Embryonic facial prominence (tissue), 1 donor: ENCODE results near the gene STK32B.
"Not testable (repeated sequence)": the region's sequence is repeated elsewhere in the genome, so short reads cannot be mapped to it uniquely, and the experiment has no call there.

Experiments used
- DNase-seq: peaks from one replicate; pipeline ENCODE4 v3.0.0-alpha.2; 2016; ENCODE audit errors: extremely low spot score

The STK32B gene

DNA sequence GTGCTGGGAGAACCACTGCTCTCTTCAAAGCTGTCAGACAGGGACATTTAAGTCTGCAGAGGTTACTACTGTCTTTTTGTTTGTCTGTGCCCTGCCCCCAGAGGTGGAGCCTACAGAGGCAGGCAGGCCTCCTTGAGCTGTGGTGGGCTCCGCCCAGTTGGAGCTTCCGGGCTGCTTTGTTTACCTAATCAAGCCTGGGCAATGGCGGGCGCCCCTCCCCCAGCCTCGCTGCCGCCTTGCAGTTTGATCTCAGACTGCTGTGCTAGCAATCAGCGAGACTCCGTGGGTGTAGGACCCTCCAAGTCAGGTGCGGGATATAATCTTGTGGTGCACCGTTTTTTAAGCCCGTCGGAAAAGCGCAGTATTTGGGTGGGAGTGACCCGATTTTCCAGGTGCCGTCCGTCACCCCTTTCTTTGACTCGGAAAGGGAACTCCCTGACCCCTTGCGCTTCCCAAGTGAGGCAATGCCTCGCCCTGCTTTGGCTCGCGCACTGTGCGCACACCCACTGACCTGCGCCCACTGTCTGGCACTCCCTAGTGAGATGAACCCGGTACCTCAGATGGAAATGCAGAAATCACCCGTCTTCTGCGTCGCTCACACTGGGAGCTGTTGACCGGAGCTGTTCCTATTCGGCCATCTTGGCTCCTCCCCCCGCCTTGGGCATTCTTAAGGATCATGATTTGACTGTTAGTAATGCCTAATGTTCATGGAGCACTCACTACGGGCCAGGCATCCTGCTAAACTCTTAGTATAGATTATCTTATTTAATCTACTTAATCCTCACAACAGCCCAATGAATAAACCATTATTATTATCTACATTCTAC, 392.9 kb downstream of the STK32B start:
- DNase-seq, result not testable (repeated sequence)

DNA sequence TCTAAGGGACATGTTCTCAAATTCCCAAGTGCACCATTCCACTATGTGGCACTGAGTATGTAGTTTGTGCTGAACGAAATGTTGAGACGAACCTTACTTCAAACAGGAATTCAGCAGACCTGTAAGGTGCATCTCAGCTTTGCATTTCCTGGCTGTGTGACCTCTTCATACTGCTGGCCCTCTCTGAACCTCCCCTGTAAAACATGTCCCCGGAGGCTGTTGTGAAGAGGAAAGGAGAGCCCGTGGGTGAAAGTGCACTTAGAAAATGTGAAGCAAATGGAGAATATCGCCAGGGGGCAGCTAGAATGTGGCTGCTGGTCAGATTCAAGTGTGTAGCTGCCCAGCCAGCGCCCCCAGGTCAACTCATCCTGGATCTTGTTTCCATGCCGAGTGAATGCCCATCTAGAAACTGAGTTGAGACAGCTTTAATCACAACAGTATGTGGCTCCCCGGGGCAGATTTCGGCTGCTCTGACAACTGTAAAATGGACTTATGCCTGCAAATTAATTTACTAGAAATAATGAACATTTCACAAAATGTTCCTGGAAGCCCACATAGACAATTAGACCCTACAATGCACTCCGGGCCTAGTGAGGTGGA, 393.7 kb downstream of the STK32B start:
- no peak for DNase-seq

DNA sequence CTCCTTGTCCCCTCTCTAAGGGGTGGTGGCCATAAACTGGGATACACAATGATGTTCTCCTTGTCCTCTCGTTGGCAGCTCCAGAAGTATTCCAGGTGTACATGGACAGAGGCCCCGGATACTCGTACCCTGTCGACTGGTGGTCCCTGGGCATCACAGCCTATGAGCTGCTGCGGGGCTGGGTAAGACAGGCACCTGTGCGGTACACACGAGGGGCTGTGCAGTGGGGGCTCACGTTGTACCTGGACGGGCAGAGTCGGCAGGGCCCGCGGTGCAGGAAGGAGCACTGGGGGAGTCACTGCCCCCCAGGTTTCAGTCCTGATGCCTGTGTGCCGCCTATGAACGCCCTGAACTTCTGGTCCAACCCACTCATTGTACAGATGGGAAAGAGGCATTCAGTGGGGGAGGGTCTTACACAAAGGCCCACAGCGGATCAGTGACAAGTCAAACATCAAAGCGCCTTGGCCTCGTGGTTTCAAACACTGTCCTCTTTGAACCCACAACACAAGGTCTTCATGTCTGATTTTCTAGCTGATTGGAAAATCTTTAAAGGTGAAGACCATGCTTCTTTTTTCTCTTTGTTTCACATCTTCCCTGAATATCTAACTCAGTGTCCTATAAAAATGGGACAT, 395.4 kb downstream of the STK32B start:
- no peak for DNase-seq

DNA sequence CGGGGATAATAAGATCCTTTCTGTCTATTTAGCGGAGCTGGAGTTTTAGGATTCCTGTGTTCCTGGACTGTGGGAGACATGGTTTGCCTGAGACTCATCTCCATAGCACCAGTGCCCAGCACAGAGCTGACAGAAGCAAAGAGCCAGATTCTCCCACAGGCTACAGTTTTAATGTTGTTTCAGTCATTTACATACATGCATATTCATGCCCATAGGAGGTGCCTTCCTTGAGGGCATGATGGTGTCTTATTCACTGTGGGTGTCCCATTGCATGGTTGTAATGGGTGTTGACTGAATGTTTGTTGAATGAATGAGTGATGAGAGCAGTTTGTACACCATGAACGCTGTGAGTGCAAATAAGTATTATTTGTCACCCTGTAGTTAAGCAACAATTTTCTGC, 396.5 kb downstream of the STK32B start:
- DNase-seq, result no peak

DNA sequence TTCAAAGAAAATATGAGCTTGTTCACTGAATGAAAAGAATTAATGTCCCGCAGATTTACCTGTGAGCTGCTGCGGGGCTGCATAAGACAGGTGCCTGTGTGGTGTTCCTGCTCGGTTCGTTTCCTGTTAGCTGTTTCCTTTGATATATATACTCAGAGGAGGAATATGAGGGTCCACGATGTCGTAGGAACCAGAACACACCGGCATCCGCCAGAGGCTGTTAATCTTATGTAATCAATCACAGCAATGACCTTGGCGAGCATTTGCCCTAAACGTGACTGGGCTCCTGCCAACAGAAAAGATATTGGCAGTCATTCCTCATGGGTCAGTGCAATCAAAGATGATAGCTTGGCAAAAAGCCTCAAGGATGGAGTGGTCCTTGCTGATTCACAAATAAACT, 396.9 kb downstream of the STK32B start:
- DNase-seq, result no peak

DNA sequence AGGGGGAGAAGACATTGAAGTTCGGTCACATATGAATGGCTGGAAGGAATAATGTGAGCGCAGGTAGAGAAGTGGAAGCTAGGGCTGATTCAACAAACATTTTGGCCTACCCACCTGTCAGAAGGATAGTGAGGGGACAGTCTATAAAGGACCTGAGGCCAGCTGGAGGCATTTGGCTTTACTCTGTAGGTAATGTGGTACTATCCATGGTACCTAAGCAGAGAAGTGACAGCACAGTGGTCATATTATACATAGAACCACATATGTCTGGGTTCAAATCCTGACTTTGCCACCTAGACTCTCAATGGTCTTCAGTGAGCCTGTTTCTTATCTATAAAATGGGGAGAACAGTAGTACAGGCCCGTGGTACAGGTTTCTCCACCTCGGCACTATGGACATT, 400.0 kb downstream of the STK32B start:
- no peak for DNase-seq

DNA sequence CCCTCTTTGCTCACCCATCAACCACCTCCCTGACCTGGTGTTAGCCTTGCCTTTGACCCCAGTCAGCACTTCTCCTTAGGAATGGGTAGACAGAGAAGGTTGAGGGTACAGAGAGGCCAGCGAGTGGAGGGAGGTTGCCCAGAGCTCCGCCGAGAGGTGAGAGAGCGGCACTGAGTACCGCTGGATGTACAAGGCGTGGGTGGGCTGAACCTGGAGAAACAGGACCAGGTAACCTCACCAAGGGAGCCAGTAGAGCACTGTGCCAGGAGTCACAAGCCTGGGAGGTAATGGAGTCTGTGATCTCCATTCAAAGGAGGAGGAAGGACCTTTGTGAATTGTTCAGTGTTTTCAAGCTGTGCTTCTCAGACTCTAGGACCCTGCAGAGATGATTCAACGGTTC, 400.9 kb downstream of the STK32B start:
- DNase-seq, result no peak

DNA sequence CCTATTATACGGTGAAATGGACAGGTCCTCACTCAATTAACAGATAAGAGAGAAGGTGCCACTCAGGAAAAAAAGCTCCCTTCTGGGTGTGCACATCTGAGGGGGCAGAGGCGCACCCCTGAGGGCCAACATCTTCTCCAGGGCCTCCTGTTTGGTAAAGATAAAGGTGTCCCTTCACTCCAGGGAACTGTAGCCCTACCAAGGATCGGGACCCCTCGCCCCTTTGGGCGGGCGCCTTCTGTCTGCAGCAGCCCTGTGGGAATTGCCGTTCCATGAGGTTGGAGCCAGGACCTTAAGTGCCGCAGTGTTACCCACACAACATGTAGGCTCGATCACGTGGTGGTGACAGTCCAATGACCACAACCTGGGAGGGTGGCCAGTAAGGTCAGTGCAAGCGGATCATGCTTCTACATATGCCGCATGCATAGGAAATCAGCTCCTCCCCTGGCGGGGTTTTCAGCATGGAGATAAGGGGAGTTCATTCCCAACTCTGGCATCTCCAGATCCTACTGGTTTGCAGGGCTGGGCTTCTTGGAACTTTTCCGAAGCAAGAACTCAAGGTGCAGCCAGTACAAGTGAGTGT, 403.8 kb downstream of the STK32B start:
- no peak for DNase-seq

DNA sequence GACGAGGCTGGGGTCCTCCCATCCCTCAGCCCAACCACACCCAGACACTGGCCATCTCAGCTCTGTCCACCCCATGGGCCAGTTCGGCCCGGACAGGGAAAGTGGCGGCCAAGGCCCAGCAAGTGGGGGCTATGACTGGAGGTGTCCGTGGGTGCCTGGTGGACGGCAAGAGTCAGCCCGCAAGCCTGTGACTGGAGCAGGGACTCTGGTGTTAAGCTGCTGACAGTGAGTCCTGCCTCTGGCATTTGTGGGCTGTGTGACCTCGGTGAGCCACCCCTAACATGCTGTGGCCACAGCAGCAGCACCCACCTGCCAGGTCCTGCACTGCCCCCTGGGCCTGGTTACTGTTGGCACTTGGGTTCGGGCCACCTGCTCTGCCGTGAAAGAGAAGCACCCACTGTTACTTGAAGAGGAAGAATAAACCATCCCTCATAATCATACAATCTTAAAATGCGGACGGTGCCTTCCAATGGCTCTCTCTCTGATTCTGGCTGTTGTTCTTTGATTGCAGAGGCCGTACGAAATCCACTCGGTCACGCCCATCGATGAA, 405.1 kb downstream of the STK32B start:
- DNase-seq, result no peak

DNA sequence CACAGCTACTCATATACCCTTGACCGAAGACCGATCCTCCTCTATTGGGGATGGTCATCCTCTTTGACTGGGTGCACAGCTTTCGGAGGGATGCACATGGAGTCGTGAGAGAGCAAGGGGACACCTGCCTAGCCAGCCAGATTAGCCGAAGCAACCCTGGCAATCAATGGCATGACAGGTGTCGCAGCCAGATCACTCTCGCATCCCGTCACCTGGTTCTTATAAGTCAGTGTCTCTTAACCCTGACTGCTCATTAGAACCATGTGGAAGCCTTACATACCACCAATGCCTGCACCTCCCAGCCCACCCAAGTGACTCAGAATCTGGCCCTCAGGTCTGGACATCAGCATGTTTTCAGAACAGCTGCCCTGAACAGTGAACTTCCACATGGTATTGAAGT, 407.4 kb downstream of the STK32B start:
- DNase-seq, result no peak

DNA sequence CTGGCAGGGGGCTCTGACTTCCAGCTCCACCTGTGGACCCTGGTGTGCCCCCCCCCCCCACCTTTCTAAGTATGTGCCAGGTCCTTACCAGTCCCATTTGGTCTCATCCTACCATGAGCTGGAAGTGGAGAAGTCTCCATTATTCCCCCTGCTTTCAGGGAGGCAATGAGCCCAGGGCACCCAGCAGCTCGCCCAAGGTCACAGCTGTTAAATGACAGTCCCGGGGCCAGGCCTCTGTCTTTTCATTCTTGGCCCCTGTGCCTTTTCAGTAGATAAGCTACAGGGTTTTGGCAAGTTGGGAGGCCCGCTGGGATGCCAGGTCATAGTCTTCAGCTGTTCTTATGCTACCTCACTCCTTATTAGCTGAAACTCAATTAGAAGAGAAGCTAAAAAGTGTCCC, 408.0 kb downstream of the STK32B start:
- DNase-seq, result no peak

DNA sequence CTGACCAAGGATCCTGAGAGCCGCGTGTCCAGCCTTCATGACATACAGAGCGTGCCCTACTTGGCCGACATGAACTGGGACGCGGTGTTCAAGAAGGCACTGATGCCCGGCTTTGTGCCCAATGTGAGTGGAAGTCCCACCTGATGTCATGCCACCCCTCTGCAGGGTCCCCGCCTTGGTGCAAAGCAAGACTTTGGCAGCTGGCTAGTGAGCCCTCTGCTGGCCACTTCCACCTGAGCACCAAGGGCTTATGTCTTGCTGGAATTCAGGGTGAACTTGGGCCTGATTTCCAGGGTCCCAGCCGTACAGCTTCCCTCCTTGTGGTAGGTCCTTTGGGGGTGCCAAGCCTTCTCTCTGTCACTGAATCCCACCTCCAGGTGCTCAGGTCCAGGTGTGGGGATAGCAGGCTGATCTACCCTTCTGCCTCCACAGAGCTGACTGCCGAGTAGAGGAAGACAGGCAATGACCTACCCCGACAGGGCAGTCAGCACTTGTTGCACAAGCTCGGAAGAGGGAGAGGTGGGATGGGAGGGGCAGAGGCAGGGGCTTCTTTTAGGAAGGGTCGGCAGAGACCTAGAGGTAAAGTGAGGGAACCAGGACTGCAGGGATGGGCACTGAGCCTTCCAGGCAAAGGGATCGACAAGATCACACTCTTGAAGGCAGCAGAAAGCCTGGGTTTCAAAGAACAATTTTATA, 409.0 kb downstream of the STK32B start:
- no peak for DNase-seq

DNA sequence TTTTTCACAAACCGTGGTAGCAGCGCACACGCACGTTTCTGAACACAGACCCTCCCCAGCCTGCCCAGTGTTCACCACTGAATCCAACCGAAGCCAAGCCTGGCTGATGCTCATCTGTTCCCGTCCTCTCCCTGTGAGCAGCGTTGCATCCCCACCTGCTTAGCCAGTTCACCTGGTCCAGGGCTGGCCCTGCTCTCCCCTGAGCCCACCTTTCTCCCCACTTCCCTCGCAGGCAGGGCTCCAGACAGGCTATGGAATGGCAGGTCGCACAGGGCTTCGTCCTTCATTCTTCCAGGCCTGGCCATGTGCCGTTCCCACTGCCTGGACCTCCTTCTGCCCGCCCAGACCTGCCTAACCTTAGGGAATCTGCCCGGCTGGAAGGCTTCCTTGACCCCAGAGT, 410.2 kb downstream of the STK32B start:
- no peak for DNase-seq

DNA sequence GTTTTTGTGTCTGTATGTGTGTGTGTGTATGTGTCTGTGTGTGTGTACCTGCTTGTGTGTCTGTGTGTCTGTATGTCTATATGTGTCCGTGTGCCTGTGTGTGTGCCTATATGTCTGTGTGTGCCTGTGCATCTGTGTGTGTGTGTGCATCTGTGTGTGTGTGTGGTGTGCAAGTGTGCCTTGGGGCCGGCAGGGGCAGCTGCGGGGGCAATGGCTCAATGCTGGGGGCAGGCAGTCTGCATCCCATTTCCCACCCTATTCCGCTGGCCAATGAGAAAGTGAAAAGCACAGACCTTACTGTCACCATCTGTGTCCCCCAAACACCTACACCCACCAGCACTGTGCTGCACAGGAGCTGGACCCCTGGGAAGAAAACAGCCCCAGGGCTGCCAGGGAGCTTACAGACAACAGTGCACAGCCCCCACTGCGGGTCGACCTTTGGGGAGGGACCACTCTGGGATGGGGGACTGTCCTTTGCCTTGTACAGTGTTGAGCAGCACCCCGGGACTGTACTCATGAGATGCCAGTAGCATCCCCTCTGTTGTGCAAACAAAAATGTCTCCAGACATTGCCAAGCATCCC, 411.1 kb downstream of the STK32B start:
- no peak for DNase-seq

DNA sequence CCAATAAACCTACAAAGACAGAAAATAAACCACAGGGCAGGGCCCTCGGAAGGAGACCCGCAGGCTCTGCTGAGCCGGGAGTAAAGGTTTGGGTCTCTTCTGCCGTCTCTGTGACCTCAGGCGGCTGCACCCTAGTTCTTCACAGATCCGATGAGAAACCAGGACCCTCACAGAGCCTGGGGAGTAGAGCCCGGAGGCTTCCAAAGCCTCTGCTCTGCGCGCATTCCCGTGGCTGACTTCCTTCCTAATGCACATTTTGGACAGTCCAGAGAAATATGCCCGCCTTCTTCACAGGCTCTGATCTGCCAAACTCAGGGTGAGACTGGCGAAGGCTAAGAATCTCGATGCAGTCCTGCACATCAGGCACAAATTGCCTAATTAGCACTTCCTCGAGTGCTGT, 411.6 kb downstream of the STK32B start:
- DNase-seq, result no peak

DNA sequence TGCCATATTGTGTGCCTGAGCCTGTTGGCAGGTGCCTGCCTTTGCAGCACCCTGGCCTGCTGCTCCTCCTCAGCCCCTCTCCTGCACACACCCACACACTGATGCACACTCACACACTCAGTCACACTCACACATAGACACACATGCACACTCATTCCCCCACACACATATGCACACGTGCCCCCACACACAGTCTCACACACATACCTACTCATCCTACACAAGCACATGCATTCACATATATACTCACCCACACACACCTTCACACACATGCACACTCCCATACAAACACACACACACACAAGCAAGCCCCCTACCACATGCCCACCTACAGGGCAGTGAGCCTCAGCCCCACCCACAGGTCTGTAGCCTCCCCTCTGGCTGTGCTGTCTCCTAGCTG, 412.1 kb downstream of the STK32B start:
- no peak for DNase-seq

DNA sequence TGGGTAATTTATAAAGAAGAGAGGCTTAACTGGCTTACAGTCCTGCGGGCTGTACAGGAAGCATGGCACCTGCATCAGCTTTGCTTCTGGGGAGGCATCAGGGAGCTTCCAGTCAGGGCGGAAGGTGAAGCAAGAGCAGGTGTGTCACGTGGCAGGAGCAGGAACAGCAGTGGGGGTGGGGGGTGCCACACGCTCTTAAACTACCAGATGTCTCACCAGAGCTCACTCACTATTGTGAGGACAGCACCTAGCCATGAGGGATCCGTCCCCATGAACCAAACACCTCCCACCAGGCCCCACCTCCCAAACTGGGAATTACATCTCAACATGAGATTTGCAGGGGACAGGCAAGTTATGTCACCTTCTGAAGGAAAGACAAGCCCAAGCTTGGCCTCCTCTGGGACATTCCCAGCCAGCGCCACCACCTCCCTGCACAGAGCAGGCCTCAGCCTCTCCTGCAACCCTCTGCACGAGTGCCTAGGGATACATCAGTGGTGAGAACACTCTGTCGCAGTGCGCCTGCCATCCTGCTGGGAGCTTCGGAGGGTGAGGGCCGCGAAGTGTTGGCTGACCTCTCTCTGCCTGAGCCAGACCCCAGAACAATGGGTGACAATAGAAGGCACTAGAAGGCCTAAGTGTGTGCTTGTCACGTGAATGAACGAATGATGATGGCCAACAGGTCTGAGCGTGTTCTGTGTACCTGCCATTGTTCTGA, 412.8 kb downstream of the STK32B start:
- DNase-seq, result no peak

DNA sequence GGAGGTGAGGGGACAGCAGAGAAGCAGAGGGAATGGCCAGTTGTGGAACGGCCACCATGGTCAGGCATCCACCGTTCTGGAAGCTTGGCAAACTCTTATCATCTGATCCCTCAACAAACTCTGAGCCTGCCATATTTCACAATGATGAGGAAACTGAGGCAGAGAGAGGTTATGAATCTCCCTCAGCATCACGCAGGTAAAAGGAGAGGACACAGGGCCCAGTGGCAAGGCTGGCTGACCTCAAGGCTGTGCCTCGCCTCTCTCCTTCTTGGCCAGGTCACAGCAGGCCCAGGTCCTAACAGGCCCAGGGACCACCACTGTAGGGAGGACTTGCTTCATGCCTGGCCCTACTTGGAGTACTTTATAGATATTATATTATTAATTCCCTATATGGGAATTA, 414.2 kb downstream of the STK32B start:
- no peak for DNase-seq

DNA sequence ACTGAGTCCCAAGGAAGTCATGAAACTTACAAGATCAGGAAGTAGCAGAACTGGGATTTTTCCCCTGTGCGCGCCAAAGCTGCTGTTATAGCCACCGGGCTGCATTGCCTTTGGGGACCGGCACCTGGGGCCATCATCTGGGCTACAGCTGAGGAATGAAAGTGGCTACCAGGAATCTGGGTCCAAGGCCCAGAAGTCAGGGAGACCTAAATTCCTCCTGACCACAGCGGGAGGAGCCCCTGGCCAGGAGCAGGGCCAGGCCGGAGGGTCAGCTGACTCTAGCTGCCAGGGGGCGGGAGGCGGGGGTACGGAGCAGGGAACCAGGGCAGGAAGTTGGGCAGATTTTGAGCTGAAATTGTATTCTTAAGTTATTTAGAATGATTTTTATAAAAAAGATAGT, 414.7 kb downstream of the STK32B start:
- no peak for DNase-seq

DNA sequence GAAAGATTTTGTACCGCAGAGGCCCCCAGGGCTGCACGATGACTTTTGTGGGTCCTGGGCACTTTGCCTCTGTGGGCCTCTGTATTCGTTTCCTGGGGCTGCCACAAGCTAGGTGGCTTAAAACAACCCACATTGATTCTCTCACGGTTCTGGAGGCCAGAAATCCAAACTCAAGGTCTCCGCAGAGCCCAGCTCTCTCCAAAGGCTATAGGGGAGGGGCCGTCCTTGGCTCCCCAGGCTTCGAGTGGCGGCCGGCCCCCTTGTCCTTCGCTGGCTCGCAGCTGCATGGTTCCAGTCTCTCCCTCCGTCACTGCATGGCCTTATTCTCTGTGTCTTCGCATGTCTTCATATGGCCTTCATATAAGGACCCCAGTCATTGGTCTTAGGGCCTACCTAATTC, 415.8 kb downstream of the STK32B start:
- no peak for DNase-seq
